IPS DF 6.9 (cell line): ENCODE data around the gene PRKAG2.
"Not testable (repeated sequence)": the region's sequence is repeated elsewhere in the genome, so short reads cannot be mapped to it uniquely, and the experiment has no call there.

ENCODE experiments used
- DNase-seq: peaks from one replicate; pipeline ENCODE4 v3.0.0-alpha.2; 2013; ENCODE audit warnings: low read depth, low spot score
- H3K27ac ChIP-seq: one replicate; pipeline ENCODE4 v1.5.1; 2013; ENCODE audit warnings: low read length, control low read depth
- H3K27me3 ChIP-seq: 2 replicates; pipeline ENCODE4 v1.6.1; 2013; ENCODE audit warnings: mild to moderate bottlenecking, low read length; ENCODE audit not compliant: control insufficient read depth, insufficient read depth
- H3K36me3 ChIP-seq: 2 replicates; pipeline ENCODE4 v1.6.1; 2013; ENCODE audit warnings: low read length; ENCODE audit not compliant: control insufficient read depth, insufficient read depth
- H3K4me1 ChIP-seq: 2 replicates; pipeline ENCODE4 v1.6.1; 2013; ENCODE audit warnings: low read length; ENCODE audit not compliant: control insufficient read depth, insufficient read depth
- H3K4me3 ChIP-seq: 2 replicates; pipeline ENCODE4 v1.5.1; 2013; ENCODE audit warnings: mild to moderate bottlenecking, low read length
- H3K9me3 ChIP-seq: 2 replicates; pipeline ENCODE4 v1.6.1; 2013; ENCODE audit warnings: low read length, inconsistent platforms; ENCODE audit not compliant: control insufficient read depth, insufficient read depth
- WGBS: extraction: QIAGEN DNeasy Blood & Tissue Kit; methylation state at CpG from one replicate; pipeline ENCODE4 v1.1.7; 2013; ENCODE audit warnings: mixed read lengths, missing lambda C conversion rate; ENCODE audit not compliant: insufficient read length, insufficient coverage; 5-methylcytosine and 5-hydroxymethylcytosine counted together

Gene PRKAG2

DNA sequence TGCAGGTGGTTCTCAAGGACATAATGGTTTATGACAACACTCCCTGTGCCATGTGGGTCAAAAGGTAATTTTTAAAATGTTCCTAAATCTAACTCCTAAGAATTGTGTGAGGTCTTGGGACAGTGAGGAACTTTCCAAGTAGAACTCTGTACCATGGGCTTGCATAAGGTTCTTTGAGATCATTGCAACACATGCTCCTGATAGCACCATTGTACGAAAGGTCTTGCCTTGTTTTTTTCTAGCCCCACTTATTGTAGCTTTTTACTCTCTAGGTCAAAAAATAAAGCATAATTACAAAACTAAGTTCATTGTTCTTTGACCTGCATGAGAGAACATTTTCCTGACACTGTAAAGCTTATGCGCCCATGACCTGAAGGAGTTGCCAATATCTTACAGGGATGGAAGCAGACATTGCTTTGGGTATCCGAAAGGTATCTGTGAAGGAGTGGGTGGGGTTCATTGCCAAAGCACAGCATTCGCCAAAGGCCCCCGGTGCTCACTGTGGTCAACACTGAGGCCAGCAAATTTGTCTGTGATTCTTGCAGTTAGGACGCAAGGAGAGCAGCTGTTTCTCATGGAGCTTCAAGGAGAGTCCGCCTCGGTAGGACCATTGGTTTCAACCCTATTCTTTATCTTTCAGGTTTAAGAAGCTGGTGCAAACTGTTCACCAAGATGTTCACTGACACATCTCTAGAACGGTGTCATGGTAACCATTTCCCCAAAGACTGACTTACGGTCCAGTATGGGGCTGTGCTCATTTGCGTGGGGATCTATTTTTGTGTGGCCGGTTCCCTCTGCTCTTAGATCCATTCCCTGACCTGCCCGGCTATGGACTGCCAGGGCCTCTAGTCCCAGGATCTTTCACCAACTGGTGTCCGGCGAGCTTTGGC is 7.6 kb upstream of the PRKAG2 start:
- peaks cover 2% of the 10 kb centered on the region; the same call in 1 of the 2 replicates for H3K4me1 ChIP-seq
- WGBS: no CpG with 5 or more reads among the region's 15 CpGs
- no peaks in the 10 kb centered on the region for H3K9me3 ChIP-seq
- H3K4me3 ChIP-seq: no peak overlapping the region
- no peaks in the 10 kb centered on the region for H3K27me3 ChIP-seq
- H3K36me3 ChIP-seq: no peaks in the 10 kb centered on the region
- no peak overlapping the region for H3K27ac ChIP-seq
- DNase-seq: no peak

DNA sequence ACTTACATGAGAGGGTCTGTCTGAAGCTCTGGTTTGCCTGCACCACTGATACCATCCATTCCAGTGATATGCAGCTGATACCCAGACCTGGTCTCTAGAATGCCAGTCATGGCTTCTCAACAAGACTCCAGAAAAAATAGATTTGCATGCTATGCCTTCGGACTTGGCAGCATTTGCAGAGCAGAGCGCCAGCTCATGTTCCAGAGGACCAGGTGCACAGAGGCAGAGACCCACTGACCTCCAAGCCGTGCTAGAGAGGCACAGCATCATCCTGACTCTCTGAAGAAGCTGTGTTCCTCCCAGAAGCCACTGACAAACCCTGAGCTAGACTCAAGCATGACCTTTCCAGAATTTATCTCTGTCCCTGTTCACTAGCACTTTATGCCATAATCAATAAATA is 6.9 kb upstream of the PRKAG2 start:
- DNase-seq: no peak
- WGBS: no CpG with 5 or more reads among the region's 3 CpGs
- Histone ChIP-seq H3K27me3 (no peaks in the 10 kb centered on the region; the same call in 1 of the 2 replicates), H3K4me3 (no peak overlapping the region), H3K9me3 (no peaks in the 10 kb centered on the region), H3K4me1 (peaks cover 2% of the 10 kb centered on the region; the same call in 1 of the 2 replicates), H3K27ac (no peak overlapping the region), H3K36me3 (no peaks in the 10 kb centered on the region)

DNA sequence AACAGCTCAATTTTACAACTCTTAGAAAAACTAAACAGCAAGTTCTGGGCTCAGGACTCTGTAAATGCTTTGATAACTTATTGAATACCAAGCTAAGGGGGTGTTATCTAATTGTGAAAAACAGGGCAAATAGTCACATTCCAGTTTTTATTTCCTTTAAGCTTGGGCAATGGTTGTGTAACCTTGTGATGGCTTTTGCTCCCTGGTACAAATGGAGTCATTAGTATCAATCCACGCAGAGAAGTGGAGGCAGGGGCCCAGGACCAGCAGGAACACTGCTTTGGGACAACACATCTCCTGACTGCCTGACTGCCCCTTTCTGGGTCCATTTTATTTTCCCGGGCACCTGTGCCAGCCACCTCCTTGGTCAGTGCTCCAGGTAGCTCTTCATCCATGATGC is 5.8 kb upstream of the PRKAG2 start:
- Histone ChIP-seq H3K36me3 (no peaks in the 10 kb centered on the region), H3K4me1 (peaks cover 4% of the 10 kb centered on the region; the same call in 1 of the 2 replicates), H3K27ac (no peak overlapping the region), H3K4me3 (no peak overlapping the region), H3K9me3 (no peaks in the 10 kb centered on the region), H3K27me3 (peaks cover 9% of the 10 kb centered on the region)
- no CpG with 5 or more reads among the region's 2 CpGs for WGBS
- no peak for DNase-seq

DNA sequence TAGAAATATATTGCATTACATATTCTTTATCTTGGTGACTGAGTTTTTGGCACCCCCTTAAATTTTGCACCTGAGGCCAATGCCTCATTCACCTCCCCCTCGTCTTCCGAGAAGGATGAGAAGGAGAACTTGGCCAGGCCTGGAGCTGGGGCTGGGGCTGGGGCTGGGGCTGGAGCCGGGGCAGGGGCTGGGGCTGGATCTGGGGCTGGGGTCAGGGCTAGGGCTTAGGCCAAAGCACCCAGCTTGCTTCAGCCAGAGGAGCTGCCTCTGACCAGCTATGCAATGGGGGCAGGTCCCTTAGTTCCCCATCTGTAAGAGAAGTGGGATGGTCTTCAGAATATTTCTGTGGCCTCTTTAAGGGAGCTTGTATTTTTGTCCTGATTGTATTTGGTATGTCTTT is 3.8 kb upstream of the PRKAG2 start:
- H3K4me1 ChIP-seq: peaks cover 4% of the 10 kb centered on the region; the same call in 1 of the 2 replicates
- no peak overlapping the region for H3K4me3 ChIP-seq
- no peaks in the 10 kb centered on the region for H3K36me3 ChIP-seq
- no peak overlapping the region for H3K27ac ChIP-seq
- H3K27me3 ChIP-seq: peaks cover 11% of the 10 kb centered on the region
- DNase-seq: no peak
- H3K9me3 ChIP-seq: no peaks in the 10 kb centered on the region
- WGBS: no CpG with 5 or more reads among the region's 3 CpGs

DNA sequence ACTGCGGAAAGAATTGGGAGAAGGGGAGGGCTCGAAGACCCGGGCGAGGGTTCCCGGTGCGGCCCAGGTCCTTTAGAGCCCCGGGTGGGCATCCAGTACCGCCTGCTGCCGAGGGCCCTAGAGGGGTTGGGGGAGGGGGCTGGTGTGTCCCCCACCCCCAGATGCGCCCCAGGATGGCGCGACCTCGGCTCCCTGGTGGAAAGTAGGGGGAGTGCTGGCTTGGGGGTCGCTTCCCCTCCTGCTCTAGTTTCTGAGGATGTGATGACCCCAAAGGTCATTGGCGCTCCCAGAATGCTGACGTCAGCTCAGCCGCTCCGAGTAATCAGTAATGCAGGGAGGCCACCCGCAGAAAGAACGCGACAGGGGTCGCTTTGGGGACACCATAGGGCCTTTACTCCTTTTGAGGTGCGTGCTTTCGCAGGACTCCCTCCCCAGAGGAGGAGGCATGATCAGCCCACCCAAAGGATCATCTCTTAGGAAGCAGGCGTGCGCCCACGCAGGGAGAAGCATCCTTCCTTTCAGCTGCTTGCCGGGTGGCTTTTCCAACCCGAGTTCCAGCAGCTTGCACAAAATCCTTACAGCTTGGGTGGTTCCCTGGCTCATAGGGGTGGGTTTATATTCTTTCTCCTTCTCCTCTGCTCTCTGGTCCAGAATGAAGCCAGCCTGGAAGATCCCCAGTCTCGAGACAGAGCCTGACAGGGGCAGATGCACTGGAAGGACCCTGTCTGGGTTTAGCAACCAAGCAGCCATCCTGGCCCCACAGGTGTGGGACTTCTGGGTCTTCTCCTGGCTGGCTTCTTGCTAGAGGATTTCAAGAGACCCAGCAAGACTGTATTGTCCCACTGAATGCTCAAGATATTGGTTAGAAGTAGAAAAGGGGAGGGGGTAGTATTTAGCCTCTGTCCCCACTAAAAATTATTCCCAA is 1.3 kb upstream of the PRKAG2 start:
- Histone ChIP-seq H3K27ac (no peak overlapping the region), H3K36me3 (no peaks in the 10 kb centered on the region), H3K4me1 (peaks cover 4% of the 10 kb centered on the region; the same call in 1 of the 2 replicates), H3K27me3 (peaks cover 11% of the 10 kb centered on the region), H3K4me3 (peak overlapping the region; percentile 64; the same call in 1 of the 2 replicates), H3K9me3 (no peaks in the 10 kb centered on the region)
- DNase-seq: no peak
- no CpG with 5 or more reads among the region's 30 CpGs for WGBS

DNA sequence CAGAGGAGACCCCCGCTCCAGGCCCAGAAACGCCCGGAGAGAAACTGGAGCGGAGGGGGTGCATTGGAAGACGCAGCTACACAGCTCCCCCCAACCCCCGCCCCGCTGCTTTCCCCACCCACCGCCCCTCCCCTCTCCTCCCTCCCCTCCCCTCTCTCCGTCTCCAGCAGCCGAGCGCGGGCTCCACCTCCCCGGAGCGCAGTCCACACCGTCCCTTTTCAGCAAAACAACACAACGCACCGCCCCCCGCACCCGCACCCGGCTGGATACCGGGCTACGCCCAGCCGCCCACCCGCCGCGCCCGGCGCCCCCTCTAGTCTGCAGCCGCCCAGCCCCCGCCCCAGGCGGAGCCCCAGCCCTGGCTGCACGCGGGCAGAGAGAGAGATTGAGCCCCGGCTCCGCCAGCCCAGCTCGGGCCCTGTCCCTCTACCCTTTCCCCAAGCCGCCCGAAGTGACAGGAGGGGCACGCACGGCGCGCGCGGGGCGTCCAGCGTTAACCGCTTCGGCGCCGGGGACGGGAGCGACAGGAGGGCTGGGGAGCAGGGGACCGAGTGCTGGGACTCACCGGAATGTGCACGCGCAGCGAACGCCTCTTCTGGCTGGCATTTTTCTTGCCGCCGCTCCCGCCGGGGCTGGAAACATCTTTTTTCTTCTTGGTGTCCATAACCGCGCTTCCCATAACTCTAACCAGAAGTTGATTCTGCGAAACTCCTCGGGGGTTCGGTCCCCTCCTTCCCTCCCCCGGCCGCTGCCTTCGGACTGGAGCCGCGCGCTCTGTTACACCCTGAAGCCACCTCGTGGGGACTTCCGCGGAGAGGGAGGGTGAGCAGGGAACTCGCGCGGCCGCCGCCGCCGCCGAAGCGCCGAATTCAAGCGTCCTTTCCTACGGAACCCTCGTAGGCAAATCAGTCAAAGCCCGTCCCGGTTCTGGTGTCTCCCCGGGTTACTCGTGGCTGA is 695 bp downstream of the PRKAG2 start:
- no peak for DNase-seq
- peak overlapping the region; percentile 64 for H3K4me3 ChIP-seq
- whole genome bisulfite sequencing: no CpG with 5 or more reads among the region's 93 CpGs
- peaks cover 4% of the 10 kb centered on the region; the same call in 1 of the 2 replicates for H3K4me1 ChIP-seq
- H3K27me3 ChIP-seq: peaks cover 11% of the 10 kb centered on the region
- H3K36me3 ChIP-seq: no peaks in the 10 kb centered on the region
- H3K9me3 ChIP-seq: no peaks in the 10 kb centered on the region
- no peak overlapping the region for H3K27ac ChIP-seq

DNA sequence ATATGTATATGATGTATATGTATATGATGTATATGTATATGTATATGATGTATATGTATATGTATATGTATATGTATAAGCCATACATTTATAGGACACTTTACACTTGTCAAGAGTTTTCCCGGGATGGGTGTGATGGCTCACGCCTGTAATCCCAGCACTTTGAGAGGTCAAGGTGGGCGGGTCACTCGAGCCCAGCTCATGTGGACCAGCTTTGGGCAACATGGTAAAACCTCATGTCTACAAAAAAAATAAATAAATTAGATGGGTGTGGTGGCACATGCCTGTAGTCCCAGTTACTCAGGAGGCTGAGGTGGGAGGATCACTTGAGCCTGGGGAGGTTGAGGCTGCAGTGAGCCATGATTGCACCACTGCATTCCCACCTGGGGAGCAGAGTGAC is 2.4 kb downstream of the PRKAG2 start:
- H3K36me3 ChIP-seq, H3K9me3 ChIP-seq, H3K4me3 ChIP-seq, DNase-seq, H3K4me1 ChIP-seq, H3K27ac ChIP-seq: not testable (repeated sequence)
- H3K27me3 ChIP-seq: peaks cover 11% of the 10 kb centered on the region
- WGBS: no CpG with 5 or more reads among the region's 4 CpGs

DNA sequence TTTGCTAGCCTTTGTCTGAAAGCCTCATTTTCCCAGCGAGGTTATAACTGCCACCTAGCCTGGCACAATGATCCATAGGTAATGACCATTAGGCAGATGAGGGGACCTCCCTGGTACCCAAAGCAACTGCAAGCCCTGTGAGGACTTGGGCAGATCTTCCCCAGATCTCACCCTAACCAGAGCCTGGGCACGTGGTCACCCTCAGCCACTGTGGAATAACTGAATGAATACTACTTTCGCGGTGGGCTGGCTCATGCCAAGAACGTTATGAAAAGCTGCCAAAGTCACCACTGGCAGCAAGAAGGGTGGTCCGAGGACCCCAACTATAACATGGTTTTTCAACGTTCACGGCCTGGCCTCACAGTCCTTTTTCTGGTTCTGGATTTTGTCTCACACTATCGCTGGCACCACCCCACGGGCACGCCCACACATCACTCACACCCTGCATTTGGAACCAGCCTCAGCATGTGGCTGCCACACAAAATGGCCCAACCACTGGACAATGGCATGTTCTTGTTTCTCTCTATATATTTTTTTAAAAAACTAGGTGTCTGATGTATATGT is 3.4 kb downstream of the PRKAG2 start:
- DNase-seq: no peak
- Histone ChIP-seq H3K4me1 (peaks cover 5% of the 10 kb centered on the region), H3K36me3 (no peaks in the 10 kb centered on the region), H3K4me3 (no peak overlapping the region), H3K27me3 (peaks cover 10% of the 10 kb centered on the region), H3K9me3 (no peaks in the 10 kb centered on the region), H3K27ac (no peak overlapping the region)
- no CpG with 5 or more reads among the region's 11 CpGs for WGBS

DNA sequence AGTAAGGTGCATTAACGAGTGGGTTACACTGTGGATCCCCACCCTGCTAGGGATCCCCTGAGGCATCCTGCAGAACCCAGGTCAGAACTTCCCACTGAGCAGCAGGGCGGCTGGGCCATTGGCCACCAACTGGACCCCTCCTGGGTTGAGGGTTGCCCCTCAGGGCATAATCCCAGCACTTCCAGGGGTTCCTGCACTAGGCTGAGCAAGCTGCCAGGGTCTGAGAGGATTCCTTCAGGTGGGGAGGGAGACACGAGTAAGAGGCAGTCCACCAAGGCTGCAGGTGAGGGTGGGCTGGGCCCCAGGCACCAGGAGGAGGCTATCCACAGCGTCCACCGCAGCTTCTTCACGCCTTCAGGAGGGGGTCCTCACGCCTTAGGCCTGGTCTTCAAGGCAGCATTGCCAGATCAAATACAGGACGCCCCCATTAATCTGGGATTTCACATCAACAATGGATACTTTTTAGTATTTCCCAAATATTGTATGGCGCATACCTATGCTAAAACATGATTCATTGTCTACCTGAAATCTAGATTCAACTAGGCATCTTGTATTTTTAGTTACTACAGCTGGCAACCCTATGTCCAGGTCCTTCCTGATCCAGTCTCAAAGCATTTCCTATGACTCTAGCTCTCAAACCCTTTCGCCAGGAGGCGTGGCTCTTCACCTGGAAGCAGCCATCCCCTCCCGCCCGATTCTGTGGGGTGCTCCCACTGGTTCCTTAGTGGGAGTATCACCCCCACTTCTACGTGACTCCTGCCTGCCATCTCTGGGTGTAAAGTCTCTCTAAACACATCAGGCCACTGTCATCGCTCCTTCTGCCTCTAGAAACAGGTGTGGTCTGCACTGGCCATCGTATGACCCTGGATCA is 4.1 kb downstream of the PRKAG2 start:
- Histone ChIP-seq H3K27me3 (peaks cover 3% of the 10 kb centered on the region; the same call in 1 of the 2 replicates), H3K4me1 (peaks cover 4% of the 10 kb centered on the region), H3K9me3 (no peaks in the 10 kb centered on the region), H3K27ac (no peak overlapping the region), H3K4me3 (no peak overlapping the region), H3K36me3 (no peaks in the 10 kb centered on the region)
- no peak for DNase-seq
- no CpG with 5 or more reads among the region's 16 CpGs for WGBS
